Measurements from ENCODE around the gene DNAI2. TPM values are rescaled to one million over a fixed set of nuclear protein-coding genes. Genes with fewer than 3 reads are reported as not detected.

Gene DNAI2
- total RNA-seq, 4 donors from 2014 or later, result not detected

DNA sequence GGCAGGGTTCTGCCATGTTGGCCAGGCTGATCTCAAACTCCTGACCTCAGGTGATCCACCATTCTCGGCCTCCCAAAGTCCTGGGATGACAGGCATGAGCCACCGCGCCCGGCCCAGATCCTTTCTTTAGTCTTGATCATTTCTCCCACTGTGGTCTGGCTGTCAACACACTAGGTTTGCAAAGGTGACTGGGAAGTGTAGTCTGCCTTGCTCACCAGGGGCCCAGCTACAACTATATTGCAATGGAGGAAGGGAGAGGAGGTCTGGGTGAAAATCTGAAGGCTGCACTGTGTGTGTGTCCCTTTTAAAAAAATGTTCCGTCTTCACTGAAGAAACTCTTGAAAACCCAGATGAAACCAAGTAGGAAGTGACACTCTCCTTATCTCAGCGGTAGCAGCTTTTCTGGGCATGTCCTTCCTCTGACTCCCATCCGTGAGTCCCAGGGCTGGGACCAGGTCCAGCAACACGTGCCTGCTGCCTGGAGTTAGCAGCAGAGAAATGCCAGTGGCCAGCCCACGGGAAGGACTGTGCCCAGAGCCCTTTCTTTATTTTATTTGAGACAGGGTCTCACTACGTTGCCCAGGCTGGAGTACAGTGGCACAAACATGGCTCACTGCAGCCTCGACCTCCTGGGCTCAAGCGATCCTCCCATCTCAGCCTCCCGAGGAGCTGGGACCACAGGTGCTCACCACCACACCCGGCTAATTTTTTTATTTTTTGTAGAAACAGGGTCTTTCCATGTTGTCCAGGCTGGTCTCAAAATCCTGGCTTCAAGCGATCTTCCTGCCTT, 34.1 kb downstream of the DNAI2 start:
- Histone ChIP-seq H3K4me1 (no peaks in the 10 kb centered on the region), H3K27ac (no peak overlapping the region), H3K36me3 (no peaks in the 10 kb centered on the region), H3K4me3 (no peak overlapping the region), H3K27me3 (no peaks in the 10 kb centered on the region), H3K9me3 (peaks cover 0 to 5% (median 1%) of the 10 kb centered on the region in 4 donors)
- TF ChIP-seq, protein P1, sequence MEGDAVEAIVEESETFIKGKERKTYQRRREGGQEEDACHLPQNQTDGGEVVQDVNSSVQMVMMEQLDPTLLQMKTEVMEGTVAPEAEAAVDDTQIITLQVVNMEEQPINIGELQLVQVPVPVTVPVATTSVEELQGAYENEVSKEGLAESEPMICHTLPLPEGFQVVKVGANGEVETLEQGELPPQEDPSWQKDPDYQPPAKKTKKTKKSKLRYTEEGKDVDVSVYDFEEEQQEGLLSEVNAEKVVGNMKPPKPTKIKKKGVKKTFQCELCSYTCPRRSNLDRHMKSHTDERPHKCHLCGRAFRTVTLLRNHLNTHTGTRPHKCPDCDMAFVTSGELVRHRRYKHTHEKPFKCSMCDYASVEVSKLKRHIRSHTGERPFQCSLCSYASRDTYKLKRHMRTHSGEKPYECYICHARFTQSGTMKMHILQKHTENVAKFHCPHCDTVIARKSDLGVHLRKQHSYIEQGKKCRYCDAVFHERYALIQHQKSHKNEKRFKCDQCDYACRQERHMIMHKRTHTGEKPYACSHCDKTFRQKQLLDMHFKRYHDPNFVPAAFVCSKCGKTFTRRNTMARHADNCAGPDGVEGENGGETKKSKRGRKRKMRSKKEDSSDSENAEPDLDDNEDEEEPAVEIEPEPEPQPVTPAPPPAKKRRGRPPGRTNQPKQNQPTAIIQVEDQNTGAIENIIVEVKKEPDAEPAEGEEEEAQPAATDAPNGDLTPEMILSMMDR (IDR thresholded peaks at IDR 0.05), result no peak
- TF ChIP-seq POLR2A (IDR thresholded peaks at IDR 0.05), result no peak
- DNase-seq, result no peak

DNA sequence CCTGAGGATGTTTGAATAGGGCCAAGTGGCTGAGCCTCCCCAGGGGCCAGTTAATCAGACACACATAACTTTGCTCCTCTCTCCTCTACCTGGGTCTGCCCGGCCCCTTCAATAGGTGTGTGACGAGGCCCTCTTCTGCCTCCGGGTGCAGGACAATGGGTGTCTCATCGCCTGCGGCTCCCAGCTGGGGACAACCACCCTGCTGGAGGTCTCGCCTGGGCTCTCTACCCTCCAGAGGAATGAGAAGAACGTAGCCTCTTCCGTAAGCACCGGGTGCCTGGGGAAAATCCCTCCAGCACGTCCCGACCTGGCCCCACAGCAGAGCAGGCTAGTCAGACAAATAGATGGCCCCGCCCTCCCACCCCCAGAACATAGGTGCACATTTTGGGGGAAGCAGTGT, 35.9 kb downstream of the DNAI2 start:
- TF ChIP-seq, protein P1 (IDR thresholded peaks at IDR 0.05), result no peak
- TF ChIP-seq POLR2A (IDR thresholded peaks at IDR 0.05), result no peak
- peaks cover 0 to 4% (median 1%) of the 10 kb centered on the region in 4 donors for H3K9me3 ChIP-seq
- H3K4me3 ChIP-seq, result no peak overlapping the region
- no peak for DNase-seq
- no peaks in the 10 kb centered on the region for H3K36me3 ChIP-seq
- no peak overlapping the region for H3K27ac ChIP-seq
- H3K4me1 ChIP-seq, result no peaks in the 10 kb centered on the region
- H3K27me3 ChIP-seq, result no peaks in the 10 kb centered on the region

DNA sequence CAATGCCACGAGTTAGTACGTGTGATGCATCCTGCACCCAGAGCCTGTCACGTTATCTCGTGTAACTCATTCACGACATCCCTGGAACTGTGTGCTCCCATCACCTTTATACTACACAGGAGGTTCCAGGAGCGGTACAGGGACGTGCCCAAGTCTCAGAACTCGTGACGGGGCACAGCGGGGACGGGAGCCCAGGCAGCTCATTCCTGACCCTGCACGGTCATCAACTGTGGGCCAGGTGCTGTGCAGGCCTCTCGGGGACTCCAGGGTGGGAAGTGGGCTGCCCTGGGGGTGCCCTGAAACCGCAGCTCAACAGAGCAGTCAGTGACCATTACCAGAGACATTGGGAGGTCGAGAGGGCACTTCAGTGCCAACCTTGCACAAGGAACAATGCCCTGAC, 40.8 kb downstream of the DNAI2 start:
- Histone ChIP-seq H3K27ac (no peak overlapping the region), H3K36me3 (no peaks in the 10 kb centered on the region), H3K4me3 (no peak overlapping the region), H3K27me3 (no peaks in the 10 kb centered on the region), H3K4me1 (no peaks in the 10 kb centered on the region), H3K9me3 (peaks cover 0 to 3% (median 0%) of the 10 kb centered on the region in 4 donors)
- TF ChIP-seq, protein P1 (IDR thresholded peaks at IDR 0.05), result no peak
- TF ChIP-seq POLR2A (IDR thresholded peaks at IDR 0.05), result no peak
- no peak for DNase-seq

DNA sequence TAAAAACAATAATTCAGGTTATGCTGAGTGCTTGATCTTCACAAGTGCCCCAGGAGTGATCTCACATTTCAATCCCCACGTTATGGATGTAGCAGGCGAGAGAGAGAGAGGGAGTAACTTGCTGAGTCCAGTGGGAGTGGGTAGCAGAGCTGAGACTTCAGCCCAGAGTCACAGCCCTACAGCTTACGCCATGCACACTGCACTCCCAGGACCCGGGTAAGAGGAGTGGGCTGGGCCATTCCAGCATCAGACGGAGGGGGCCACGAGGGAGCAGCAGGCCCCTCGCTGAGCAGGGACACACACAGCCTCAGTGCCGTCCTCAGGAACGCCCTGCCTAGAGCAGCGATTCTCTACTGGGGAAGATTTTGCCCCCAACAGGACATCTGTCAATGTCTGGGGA, 42.2 kb downstream of the DNAI2 start:
- no peak for DNase-seq

DNA sequence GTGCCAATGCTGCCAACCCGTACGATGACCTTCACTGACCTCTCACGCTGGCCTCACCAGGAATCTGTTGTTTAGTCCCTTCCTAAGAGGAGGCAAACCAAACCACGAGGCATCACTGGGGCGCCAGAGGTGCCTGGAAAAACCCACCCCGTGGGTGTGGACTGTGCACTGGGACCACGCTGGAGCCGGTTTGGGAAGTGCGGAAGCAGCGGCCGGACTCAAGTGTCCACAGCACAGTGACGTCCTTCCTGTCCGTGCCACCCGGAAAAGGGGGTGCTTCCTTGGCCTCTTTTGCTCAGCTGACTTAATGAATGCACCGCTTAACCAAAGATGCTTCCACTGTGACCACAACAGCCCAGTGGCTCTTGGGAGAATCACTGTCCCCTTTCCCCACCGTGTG, 43.0 kb downstream of the DNAI2 start:
- no peak for TF ChIP-seq POLR2A (IDR thresholded peaks at IDR 0.05)
- TF ChIP-seq, protein P1 (IDR thresholded peaks at IDR 0.05), result no peak
- DNase-seq, result no peak
- Histone ChIP-seq H3K27ac (no peak overlapping the region), H3K36me3 (no peaks in the 10 kb centered on the region), H3K9me3 (peaks cover 0 to 3% (median 0%) of the 10 kb centered on the region in 4 donors), H3K27me3 (no peaks in the 10 kb centered on the region), H3K4me1 (no peaks in the 10 kb centered on the region), H3K4me3 (no peak overlapping the region)

More for the DNA sequence above, 42.2 kb downstream of the DNAI2 start:
- TF ChIP-seq POLR2A (IDR thresholded peaks at IDR 0.05), result no peak
- TF ChIP-seq, protein P1 (IDR thresholded peaks at IDR 0.05), result no peak
- no peaks in the 10 kb centered on the region for H3K4me1 ChIP-seq
- no peaks in the 10 kb centered on the region for H3K36me3 ChIP-seq
- peaks cover 0 to 3% (median 0%) of the 10 kb centered on the region in 4 donors for H3K9me3 ChIP-seq
- H3K27me3 ChIP-seq, result no peaks in the 10 kb centered on the region
- no peak overlapping the region for H3K4me3 ChIP-seq
- H3K27ac ChIP-seq, result no peak overlapping the region
